HEK293 (cell line): ENCODE results near the gene SLC41A1.

Source experiments
- FEZF1 ChIP-seq: fragments of 450-650 bp; formaldehyde crosslinking; IDR thresholded peaks from 2 replicates; pipeline ENCODE4 v1.5.1; 2016; ENCODE audit warnings: missing biosample characterization, missing genetic modification characterization
- GFI1B ChIP-seq: fragments of 450-650 bp; formaldehyde crosslinking; IDR thresholded peaks from 2 replicates; pipeline ENCODE4 v1.5.1; 2016; ENCODE audit warnings: missing biosample characterization, missing genetic modification characterization
- GLIS2 ChIP-seq: fragments of 450-650 bp; formaldehyde crosslinking; IDR thresholded peaks from 2 replicates; pipeline ENCODE4 v1.5.1; 2016; ENCODE audit warnings: missing biosample characterization, missing genetic modification characterization
- KLF1 ChIP-seq: fragments of 450-650 bp; formaldehyde crosslinking; IDR thresholded peaks from 2 replicates; pipeline ENCODE4 v1.5.1; 2016; ENCODE audit warnings: missing biosample characterization, missing genetic modification characterization
- KLF10 ChIP-seq: fragments of 450-650 bp; IDR thresholded peaks from 2 replicates; pipeline ENCODE4 v1.5.1; 2018; ENCODE audit warnings: missing biosample characterization, mild to moderate bottlenecking, missing genetic modification characterization
- KLF17 ChIP-seq: fragments of 450-650 bp; formaldehyde crosslinking; IDR thresholded peaks from 2 replicates; pipeline ENCODE4 v1.5.1; 2016; ENCODE audit warnings: missing biosample characterization, missing genetic modification characterization
- PRDM1 ChIP-seq: fragments of 450-650 bp; formaldehyde crosslinking; IDR thresholded peaks from 2 replicates; pipeline ENCODE4; 2016; ENCODE audit warnings: missing biosample characterization, missing genetic modification characterization
- REST ChIP-seq: fragments of 450-650 bp; formaldehyde crosslinking; IDR thresholded peaks from 2 replicates; pipeline ENCODE4 v1.5.1; 2016; ENCODE audit warnings: missing biosample characterization, missing genetic modification characterization
- SETDB1 ChIP-seq: IDR thresholded peaks from one replicate; pipeline ENCODE4 v1.6.1; 2017; ENCODE audit warnings: mild to moderate bottlenecking, low read length, moderate library complexity, mixed read lengths; ENCODE audit not compliant: insufficient read length
- YY1 ChIP-seq: fragments of 450-650 bp; formaldehyde crosslinking; IDR thresholded peaks from 2 replicates; pipeline ENCODE4 v1.5.1; 2018; ENCODE audit warnings: missing biosample characterization, missing genetic modification characterization
- ZBTB1 ChIP-seq: fragments of 450-650 bp; formaldehyde crosslinking; IDR thresholded peaks from 2 replicates; pipeline ENCODE4 v1.5.1; 2016; ENCODE audit warnings: missing biosample characterization, missing genetic modification characterization
- ZBTB26 ChIP-seq: fragments of 450-650 bp; formaldehyde crosslinking; optimal IDR thresholded peaks from 2 replicates; pipeline ENCODE3; 2016; ENCODE audit warnings: missing biosample characterization, mild to moderate bottlenecking, missing genetic modification characterization
- ZFHX2 ChIP-seq: fragments of 450-650 bp; formaldehyde crosslinking; conservative IDR thresholded peaks from 2 replicates; pipeline ENCODE4 v1.5.1; 2016; ENCODE audit warnings: missing biosample characterization, missing genetic modification characterization
- ZNF10 ChIP-seq: fragments of 450-650 bp; formaldehyde crosslinking; IDR thresholded peaks from 2 replicates; pipeline ENCODE4 v1.5.1; 2017; ENCODE audit warnings: missing biosample characterization, missing genetic modification characterization
- ZNF18 ChIP-seq: fragments of 450-650 bp; formaldehyde crosslinking; IDR thresholded peaks from 2 replicates; pipeline ENCODE4 v1.5.1; 2016; ENCODE audit warnings: missing biosample characterization, missing genetic modification characterization
- ZNF184 ChIP-seq: fragments of 450-650 bp; IDR thresholded peaks from 2 replicates; pipeline ENCODE4 v1.5.1; 2018; ENCODE audit warnings: missing biosample characterization, mild to moderate bottlenecking, missing genetic modification characterization
- ZNF221 ChIP-seq: fragments of 450-650 bp; formaldehyde crosslinking; IDR thresholded peaks from 2 replicates; pipeline ENCODE4 v1.5.1; 2017; ENCODE audit warnings: missing biosample characterization, missing genetic modification characterization, borderline replicate concordance
- ZNF24 ChIP-seq: fragments of 450-650 bp; formaldehyde crosslinking; IDR thresholded peaks from 2 replicates; pipeline ENCODE4 v1.5.1; 2016; ENCODE audit warnings: missing biosample characterization, missing genetic modification characterization
- ZNF280C ChIP-seq: fragments of 450-650 bp; formaldehyde crosslinking; IDR thresholded peaks from 2 replicates; pipeline ENCODE4 v1.5.1; 2016; ENCODE audit warnings: missing biosample characterization, missing genetic modification characterization
- ZNF341 ChIP-seq: fragments of 450-650 bp; formaldehyde crosslinking; IDR thresholded peaks from 2 replicates; pipeline ENCODE4; 2016; ENCODE audit warnings: low read depth, missing biosample characterization, missing genetic modification characterization
- ZNF366 ChIP-seq: fragments of 450-650 bp; formaldehyde crosslinking; conservative IDR thresholded peaks from 2 replicates; pipeline ENCODE4 v1.5.1; 2016; ENCODE audit warnings: missing biosample characterization, missing genetic modification characterization
- ZNF501 ChIP-seq: fragments of 450-650 bp; formaldehyde crosslinking; IDR thresholded peaks from 2 replicates; pipeline ENCODE4 v1.5.1; 2016; ENCODE audit warnings: missing biosample characterization, missing genetic modification characterization
- ZNF514 ChIP-seq: fragments of 450-650 bp; formaldehyde crosslinking; IDR thresholded peaks from 2 replicates; pipeline ENCODE4 v1.5.1; 2016; ENCODE audit warnings: missing biosample characterization, missing genetic modification characterization
- ZNF529 ChIP-seq: fragments of 450-650 bp; formaldehyde crosslinking; IDR thresholded peaks from 2 replicates; pipeline ENCODE4 v1.5.1; 2017; ENCODE audit warnings: missing genetic modification characterization, missing biosample characterization; ENCODE audit not compliant: insufficient replicate concordance
- ZNF558 ChIP-seq: fragments of 450-650 bp; formaldehyde crosslinking; IDR thresholded peaks from 2 replicates; pipeline ENCODE4 v1.5.1; 2016; ENCODE audit warnings: missing biosample characterization, missing genetic modification characterization
- ZNF610 ChIP-seq: fragments of 450-650 bp; formaldehyde crosslinking; IDR thresholded peaks from 2 replicates; pipeline ENCODE4 v1.5.1; 2016; ENCODE audit warnings: missing biosample characterization, missing genetic modification characterization, borderline replicate concordance
- ZNF692 ChIP-seq: fragments of 450-650 bp; formaldehyde crosslinking; IDR thresholded peaks from 2 replicates; pipeline ENCODE4 v1.5.1; 2016; ENCODE audit warnings: missing biosample characterization, missing genetic modification characterization
- ZNF785 ChIP-seq: fragments of 450-650 bp; formaldehyde crosslinking; IDR thresholded peaks from 2 replicates; pipeline ENCODE4 v1.5.1; 2016; ENCODE audit warnings: missing biosample characterization, missing genetic modification characterization
- ZSCAN30 ChIP-seq: fragments of 450-650 bp; IDR thresholded peaks from 2 replicates; pipeline ENCODE4 v1.5.1; 2018; ENCODE audit warnings: missing biosample characterization, mild to moderate bottlenecking, missing genetic modification characterization, moderate library complexity

Gene SLC41A1

GRCh38 chr1:205749234-205750137 lies 63.5 kb downstream of the SLC41A1 start (continued):
- TF ChIP-seq REST (tag by site-specific recombination) (no peak), KLF17 (peak; percentile 79; the same call in 1 of the 2 replicates), PRDM1 (tag by site-specific recombination) (peak; percentile 82), ZNF501 (peak; percentile 77; the same call in 1 of the 2 replicates), ZNF184 (tag by site-specific recombination) (peak; percentile 17; the same call in 1 of the 2 replicates), ZNF24 (tag by site-specific recombination) (peak; percentile 69), ZNF558 (no peak), ZSCAN30 (tag by site-specific recombination) (peak; percentile 89), ZBTB26 (tag by site-specific recombination) (peak; percentile 78), ZNF529 (tag by site-specific recombination) (no peak), ZFHX2 (tag by site-specific recombination) (peak; percentile 92), ZNF10 (tag by site-specific recombination) (0 out of 2 replicates have a peak, but pooled peaks have one; percentile 28), ZNF341 (tag by site-specific recombination) (peak; percentile 80), ZNF18 (no peak; the same call in 1 of the 2 replicates), GFI1B (tag by site-specific recombination) (no peak), KLF10 (tag by site-specific recombination) (peak; percentile 92), ZNF785 (no peak), ZNF366 (tag by site-specific recombination) (no peak), GLIS2 (tag by site-specific recombination) (peak; percentile 100), YY1 (tag by site-specific recombination) (no peak), ZNF610 (tag by site-specific recombination) (peak; percentile 68), FEZF1 (no peak), ZNF692 (peak; percentile 87), ZBTB1 (tag by site-specific recombination) (peak; percentile 44; the same call in 1 of the 2 replicates), ZNF221 (no peak), KLF1 (tag by site-specific recombination) (peak; percentile 82), ZNF514 (tag by site-specific recombination) (no peak), ZNF280C (tag by site-specific recombination) (no peak), SETDB1 (no peak)
